HCEC 1CT (cell line): ENCODE measurements around the gene AFF2.

Experiments used
- DNase-seq: peaks from one replicate; pipeline ENCODE4 v3.0.0-alpha.2; 2017

The AFF2 gene

DNA sequence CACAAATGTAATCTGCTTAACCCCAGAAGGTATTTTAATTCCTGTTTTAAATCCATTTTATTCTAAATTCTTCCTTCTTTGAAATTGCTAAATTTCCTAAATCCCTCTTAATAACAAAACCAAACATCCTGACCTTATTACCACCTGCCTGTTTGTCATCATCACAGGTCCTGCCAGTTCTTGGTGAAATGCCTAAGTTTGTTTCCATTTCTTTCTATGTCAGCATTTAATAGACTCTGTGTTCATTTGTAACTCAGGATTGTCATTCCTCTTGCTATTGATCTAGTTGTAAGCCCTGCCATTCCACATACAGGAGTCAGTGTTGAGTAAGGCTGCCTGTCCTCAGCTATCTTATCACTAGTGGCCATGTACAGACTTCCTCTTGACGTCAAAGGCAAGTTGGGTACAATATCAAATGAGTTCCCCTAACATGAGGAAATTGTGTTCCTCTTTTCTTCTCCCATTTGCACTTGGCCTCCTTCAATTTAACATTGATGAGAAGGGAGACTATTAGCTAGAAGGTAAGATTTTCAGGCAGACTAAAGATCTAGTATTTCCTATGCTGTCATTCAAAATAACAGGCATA lies 440.1 kb downstream of the AFF2 start:
- DNase-seq, result no peak

DNA sequence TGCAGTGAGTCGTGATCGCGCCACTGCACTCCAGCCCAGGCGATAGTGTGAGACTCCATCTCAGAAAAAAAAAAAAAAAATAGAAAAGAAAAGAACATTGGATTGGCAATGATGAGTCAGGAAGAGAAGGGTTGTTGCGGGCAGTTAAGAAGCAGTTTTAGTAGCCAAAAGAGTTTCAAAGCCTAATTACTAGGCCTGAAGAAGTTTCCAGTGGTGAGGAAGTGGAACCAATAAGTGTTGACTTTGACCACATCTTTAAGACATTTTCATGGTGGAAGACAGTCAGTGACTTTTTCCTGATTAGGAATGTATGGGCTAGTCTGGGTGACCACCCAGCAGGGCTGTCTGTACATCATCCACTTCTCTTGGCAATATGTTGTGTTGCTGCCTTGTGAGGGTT lies 442.3 kb downstream of the AFF2 start:
- DNase-seq, result no peak

GRCh38 chrX:148947399-148947975 lies 447.1 kb downstream of the AFF2 start:
- DNase-seq, result no peak

DNA sequence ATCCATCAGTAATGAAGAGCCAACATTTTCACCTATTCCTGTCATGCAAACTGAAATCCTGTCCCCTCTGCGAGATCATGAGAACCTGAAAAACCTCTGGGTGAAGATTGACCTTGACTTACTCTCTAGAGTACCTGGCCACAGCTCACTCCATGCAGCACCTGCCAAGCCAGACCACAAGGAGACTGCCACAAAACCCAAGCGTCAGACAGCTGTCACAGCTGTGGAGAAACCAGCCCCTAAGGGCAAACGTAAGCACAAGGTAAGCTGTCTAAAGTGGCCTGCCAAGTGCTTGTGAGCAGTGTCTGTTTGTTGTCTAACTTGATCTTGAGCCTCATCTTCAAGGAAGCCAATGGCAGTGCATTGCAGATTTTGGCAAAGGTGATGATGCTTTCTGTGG lies 455.9 kb downstream of the AFF2 start:
- no peak for DNase-seq

- no peak for DNase-seq
Measured at GRCh38 chrX:148958901-148959300, 458.5 kb downstream of the AFF2 start.

- no peak for DNase-seq
Measured at GRCh38 chrX:148960060-148960459, 459.6 kb downstream of the AFF2 start.

- DNase-seq, result no peak
Measured at GRCh38 chrX:148961985-148962384, 461.6 kb downstream of the AFF2 start.

- DNase-seq, result no peak
Measured at GRCh38 chrX:148976571-148977400, 476.4 kb downstream of the AFF2 start.

- no peak for DNase-seq
Measured at GRCh38 chrX:148979786-148980185, 479.4 kb downstream of the AFF2 start.

GRCh38 chrX:148984238-148984637 lies 483.8 kb downstream of the AFF2 start:
- DNase-seq, result no peak

DNA sequence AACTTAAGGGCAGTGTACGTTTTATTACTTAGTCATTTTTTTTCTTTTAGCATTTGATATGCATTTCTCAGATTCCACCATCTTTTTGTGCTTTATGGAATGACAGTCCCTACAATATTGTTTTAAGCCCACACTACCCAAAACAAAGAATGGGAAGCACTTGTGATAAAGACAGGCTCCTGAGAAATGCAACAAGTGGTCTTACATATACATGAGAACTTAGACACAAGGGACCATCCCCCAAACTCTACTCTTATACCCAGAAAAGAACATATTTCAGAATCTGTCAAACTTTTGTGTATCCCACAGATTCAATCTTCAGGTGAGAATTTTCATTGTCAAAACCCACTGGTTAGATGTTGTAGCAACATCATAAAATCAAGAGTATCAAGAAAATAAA lies 491.1 kb downstream of the AFF2 start:
- no peak for DNase-seq

DNA sequence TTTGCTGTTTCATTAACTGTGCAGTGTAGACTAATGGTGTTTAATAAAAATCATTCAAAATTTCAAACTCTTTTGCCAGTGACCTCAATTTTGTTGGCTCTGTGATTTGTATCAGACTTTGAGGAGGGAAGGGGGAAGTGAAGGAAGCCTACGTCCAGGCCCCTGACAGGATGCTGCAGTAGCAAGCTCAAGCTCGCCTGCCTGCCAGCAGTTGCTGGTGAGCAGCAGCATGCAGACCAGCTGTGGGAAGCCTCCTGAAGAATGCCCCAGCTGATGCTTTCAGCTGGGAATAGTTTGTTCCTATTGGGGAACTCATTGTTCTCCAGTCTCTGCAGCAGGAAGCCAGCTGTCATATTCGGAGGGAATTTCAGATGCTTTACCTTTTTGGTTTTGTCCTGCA lies 495.2 kb downstream of the AFF2 start:
- no peak for DNase-seq

DNA sequence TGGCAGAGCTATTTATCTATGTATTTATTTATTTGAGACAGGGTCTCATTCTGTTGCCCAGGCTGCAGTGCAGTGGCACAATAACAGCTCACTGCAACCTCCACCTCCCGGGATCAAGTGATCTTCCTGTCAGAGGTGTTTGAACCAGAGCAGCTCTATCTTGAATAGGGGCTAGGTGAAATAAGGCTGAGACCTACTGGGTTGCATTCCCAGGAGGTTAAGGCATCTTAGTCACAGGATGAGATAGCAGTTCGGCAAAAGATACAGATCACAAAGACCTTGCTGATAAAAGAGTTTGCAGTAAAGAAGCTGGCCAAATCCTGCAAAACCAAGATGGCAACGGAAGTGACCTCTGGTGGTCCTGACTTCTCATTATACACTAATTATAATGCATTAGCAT lies 501.9 kb downstream of the AFF2 start:
- DNase-seq, result no peak

DNA sequence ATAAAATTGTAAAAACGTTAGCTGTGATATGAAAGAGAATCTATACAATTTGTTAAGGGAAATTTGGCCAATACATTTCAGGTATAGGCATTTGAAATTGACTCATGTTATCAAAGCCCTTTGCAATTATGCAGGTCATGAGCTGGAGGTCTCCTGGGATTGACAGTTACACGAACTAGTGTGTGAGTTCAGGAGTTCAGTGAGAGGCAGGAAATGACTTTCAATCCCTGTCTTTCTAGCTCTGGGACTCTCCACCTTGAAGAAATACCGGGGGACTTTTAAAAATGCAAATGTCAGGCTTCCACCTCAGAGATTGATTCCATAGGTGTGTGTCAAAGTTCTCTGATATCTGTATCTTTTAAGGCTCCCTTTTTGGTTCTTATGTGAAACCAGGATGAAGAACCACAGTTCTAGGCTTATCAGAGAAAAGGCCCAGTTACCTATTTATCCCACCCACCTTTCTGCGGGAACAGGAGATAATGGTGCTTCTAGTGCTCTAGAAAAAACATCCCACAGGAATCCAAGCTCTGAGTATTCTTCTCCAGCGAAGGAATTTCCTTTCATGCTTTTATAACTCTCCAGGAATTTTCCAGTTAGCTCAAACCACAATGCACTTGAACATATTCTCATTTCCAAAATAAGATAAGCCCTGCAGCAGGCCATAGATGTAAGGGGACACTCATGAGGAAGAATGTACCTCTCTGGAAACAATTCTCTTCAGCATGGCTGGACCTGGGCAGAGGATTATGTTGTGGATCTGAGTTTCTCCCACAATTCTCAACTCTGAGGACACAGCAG lies 503.6 kb downstream of the AFF2 start:
- no peak for DNase-seq

- no peak for DNase-seq
Measured at GRCh38 chrX:149004936-149005335, 504.5 kb downstream of the AFF2 start.

DNA sequence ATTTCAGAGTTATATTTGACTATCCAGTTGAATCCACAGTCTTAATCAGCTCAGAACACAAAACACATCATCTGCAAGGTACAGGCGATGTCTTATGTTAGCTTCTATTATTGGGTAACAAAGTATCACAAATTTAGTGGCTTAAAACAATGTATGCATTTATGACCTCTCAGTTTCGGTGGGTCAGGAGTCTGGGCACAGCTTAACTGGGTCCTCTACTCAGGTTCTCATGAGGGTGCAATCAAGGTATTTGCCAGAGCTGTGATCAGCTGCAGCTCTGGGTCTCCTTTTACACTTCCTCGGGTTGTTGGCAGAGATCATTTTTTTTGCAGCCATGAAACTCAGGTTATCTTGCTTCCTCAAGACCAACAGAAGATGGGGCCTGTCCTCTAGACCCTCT lies 505.8 kb downstream of the AFF2 start:
- DNase-seq, result no peak

DNA sequence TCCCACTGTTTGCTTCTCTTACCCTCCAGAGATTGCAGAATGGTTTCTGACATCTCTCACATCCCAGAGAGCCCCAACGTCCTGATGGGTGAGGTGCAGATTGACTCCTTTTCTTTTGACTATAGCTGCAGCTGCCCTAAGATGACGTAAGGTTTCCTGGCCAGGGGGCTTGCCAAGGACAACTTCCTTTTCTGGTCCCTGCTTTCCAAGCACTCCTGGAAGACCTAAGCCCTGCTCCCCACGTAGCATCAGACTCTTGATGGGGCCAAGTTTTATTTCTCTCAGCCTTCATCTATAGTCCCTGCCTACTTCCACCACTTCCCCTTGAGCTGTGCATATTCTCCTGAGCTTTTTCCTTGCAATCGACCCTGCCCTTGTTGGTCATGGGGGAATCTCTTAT lies 507.0 kb downstream of the AFF2 start:
- DNase-seq, result no peak

DNA sequence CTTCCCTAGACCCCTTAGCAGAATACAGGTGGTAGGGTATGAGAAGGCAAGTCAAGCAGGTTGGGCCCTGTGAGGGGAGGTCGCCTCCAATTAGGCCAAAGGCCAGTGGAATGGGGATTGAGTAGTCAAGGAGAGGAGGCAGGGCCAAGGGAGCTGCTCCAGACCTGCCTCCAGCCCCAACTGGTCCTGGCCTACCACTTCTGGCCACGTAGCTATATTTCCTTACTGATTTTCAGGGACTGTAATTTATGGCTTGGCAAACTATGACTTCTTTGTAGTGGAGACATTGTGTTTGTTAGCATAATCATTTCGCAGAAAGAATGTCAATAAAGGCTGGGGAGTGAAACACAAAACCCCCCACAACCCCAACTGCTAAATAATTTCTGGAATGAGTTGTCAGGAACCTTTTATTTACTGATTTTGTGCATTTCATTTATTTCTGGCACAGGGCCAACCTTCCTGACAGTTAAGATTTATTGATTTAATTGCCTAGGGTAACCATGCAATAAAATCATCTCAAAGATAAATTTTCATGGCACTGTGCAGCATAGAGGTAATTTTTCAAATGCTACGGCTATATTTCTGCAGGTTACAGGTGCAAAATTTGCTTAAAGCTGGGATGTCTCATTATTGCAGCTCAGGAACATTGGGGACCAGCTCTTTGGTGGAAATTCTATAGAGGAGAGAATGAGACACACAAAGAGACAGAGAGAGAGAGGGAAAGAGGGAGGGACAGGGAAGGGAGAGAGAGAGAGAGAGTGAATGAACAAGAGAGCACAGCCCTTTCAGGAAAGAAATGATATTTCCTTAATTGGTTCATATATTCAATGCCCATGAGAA lies 509.8 kb downstream of the AFF2 start:
- DNase-seq, result no peak

- DNase-seq, result no peak
Measured at GRCh38 chrX:149010853-149011224, 510.4 kb downstream of the AFF2 start.

GRCh38 chrX:149013081-149013480 lies 512.7 kb downstream of the AFF2 start:
- no peak for DNase-seq

DNA sequence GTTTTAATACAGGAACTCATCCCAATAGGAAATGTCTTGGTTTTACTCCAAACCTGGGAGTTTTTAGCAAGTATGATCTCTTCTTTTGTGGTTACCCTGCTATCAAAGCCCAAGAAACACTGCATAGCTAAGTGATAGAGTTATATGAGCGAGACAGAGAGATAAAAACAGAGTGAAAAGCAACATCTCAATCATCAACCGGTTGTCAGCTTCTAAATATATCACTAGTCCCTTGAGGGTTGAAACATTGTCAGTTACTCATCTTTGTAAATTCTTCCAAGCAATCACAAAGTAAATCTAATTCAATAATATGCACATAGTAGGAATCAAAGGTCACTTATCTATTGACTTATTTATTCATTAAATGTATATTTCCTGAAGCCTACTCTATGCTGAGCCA lies 520.7 kb downstream of the AFF2 start:
- no peak for DNase-seq

DNA sequence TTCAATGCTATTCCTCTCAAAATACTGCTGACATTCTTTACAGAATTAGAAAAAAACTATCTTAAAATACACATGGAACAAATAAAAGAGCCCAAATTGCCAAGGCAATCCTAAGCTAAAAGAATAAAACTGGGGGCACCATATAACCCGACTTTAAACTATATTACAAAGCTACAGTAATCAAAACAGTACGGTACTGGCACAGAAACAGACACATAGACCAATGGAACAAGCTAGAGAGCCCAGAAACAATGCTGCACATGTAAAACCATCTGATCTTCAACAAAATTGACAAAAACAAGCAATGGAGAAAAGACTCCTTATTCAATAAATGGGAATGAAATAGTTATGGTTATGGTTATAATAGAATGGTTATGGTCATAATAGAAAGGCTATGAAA lies 522.1 kb downstream of the AFF2 start:
- DNase-seq, result no peak

- no peak for DNase-seq
Measured at GRCh38 chrX:149032449-149032848, 532.0 kb downstream of the AFF2 start.
